SK-N-SH treated with all-trans-retinoic acid at 6 μM for 48 hours (cell line): Measurements from ENCODE around the gene KRTAP10-7.

Source experiments
- ATAC-seq: fragments of 200-7000 bp; cut with Tn5 transposase; 3 replicates; pipeline ENCODE4 v1.9.1; 2020; ENCODE audit warnings: mild to moderate bottlenecking, moderate library complexity
- ARNTL ChIP-seq: fragments of 450-650 bp; formaldehyde crosslinking; IDR thresholded peaks from 2 replicates; pipeline ENCODE4 v1.5.0; 2020; ENCODE audit warnings: low read depth, mild to moderate bottlenecking, moderate library complexity, borderline replicate concordance
- CSDC2 ChIP-seq: fragments of 250-450 bp; sonication (Bioruptor Pico); IDR thresholded peaks from 2 replicates; pipeline ENCODE4 v1.5.0; 2020; ENCODE audit warnings: mild to moderate bottlenecking, moderate library complexity
- ESRRG ChIP-seq: fragments of 250-450 bp; sonication (Bioruptor Pico); IDR thresholded peaks from 2 replicates; pipeline ENCODE4 v1.6.1; 2021; ENCODE audit warnings: mild to moderate bottlenecking
- GLIS3 ChIP-seq: fragments of 250-450 bp; sonication (Bioruptor Pico); IDR thresholded peaks from 2 replicates; pipeline ENCODE4 v1.5.0; 2020; ENCODE audit warnings: mild to moderate bottlenecking, moderate library complexity
- ISL1 ChIP-seq: fragments of 250-450 bp; sonication (Bioruptor Pico); IDR thresholded peaks from 2 replicates; pipeline ENCODE4 v2.1.2; 2022; ENCODE audit warnings: mild to moderate bottlenecking, moderate library complexity
- OSR1 ChIP-seq: fragments of 250-450 bp; sonication (Bioruptor Pico); IDR thresholded peaks from 2 replicates; pipeline ENCODE4 v1.8.0; 2022; ENCODE audit warnings: moderate library complexity, mild to moderate bottlenecking, inconsistent platforms
- PATZ1 ChIP-seq: fragments of 250-450 bp; sonication (Bioruptor Pico); IDR thresholded peaks from 2 replicates; pipeline ENCODE4 v1.8.0; 2020; ENCODE audit warnings: mild to moderate bottlenecking, moderate library complexity, borderline replicate concordance
- PPARA ChIP-seq: fragments of 250-450 bp; sonication (Bioruptor Pico); IDR thresholded peaks from 2 replicates; pipeline ENCODE4 v1.5.0; 2020; ENCODE audit warnings: mild to moderate bottlenecking, borderline replicate concordance
- RARB ChIP-seq: fragments of 250-450 bp; sonication (Bioruptor Pico); IDR thresholded peaks from 2 replicates; pipeline ENCODE4 v1.8.0; 2021; ENCODE audit warnings: mild to moderate bottlenecking, moderate library complexity
- SNAI2 ChIP-seq: fragments of 250-450 bp; sonication (Bioruptor Pico); IDR thresholded peaks from 2 replicates; pipeline ENCODE4 v1.5.0; 2020; ENCODE audit warnings: mild to moderate bottlenecking, moderate library complexity
- TCF4 ChIP-seq: fragments of 250-450 bp; sonication (Bioruptor Pico); IDR thresholded peaks from 2 replicates; pipeline ENCODE4 v1.8.0; 2021; ENCODE audit warnings: mild to moderate bottlenecking, moderate library complexity, borderline replicate concordance
- TOX ChIP-seq: fragments of 250-450 bp; sonication (Bioruptor Pico); IDR thresholded peaks from 2 replicates; pipeline ENCODE4 v1.8.0; 2021; ENCODE audit warnings: mild to moderate bottlenecking, moderate library complexity, borderline replicate concordance
- ZC3H10 ChIP-seq: fragments of 250-450 bp; sonication (Bioruptor Pico); IDR thresholded peaks from 2 replicates; pipeline ENCODE4 v1.5.1; 2021; ENCODE audit warnings: mild to moderate bottlenecking, moderate library complexity
- ZFP3 ChIP-seq: fragments of 250-450 bp; sonication (Bioruptor Pico); IDR thresholded peaks from 2 replicates; pipeline ENCODE4 v1.5.0; 2020; ENCODE audit warnings: mild to moderate bottlenecking, moderate library complexity
- ZFP30 ChIP-seq: fragments of 450-650 bp; formaldehyde crosslinking; IDR thresholded peaks from 2 replicates; pipeline ENCODE4 v1.5.0; 2022; ENCODE audit warnings: mild to moderate bottlenecking, moderate library complexity
- ZNF565 ChIP-seq: fragments of 450-650 bp; formaldehyde crosslinking; conservative IDR thresholded peaks from 2 replicates; pipeline ENCODE4 v1.5.0; 2020; ENCODE audit warnings: low read depth, mild to moderate bottlenecking, moderate library complexity
- ZNF70 ChIP-seq: fragments of 450-650 bp; formaldehyde crosslinking; IDR thresholded peaks from 2 replicates; pipeline ENCODE4 v1.5.0; 2020; ENCODE audit warnings: mild to moderate bottlenecking, moderate library complexity
- ZNF8 ChIP-seq: fragments of 450-650 bp; formaldehyde crosslinking; IDR thresholded peaks from 2 replicates; pipeline ENCODE4 v1.5.0; 2020; ENCODE audit warnings: mild to moderate bottlenecking, moderate library complexity
- TF ChIP-seq, protein P1 (sequence below): fragments of 250-450 bp; sonication (Bioruptor Pico); IDR thresholded peaks from 2 replicates; pipeline ENCODE4 v1.5.1; 2021; ENCODE audit warnings: mild to moderate bottlenecking, moderate library complexity
- TF ChIP-seq, protein P2 (sequence below): fragments of 250-450 bp; sonication (Bioruptor Pico); IDR thresholded peaks from 2 replicates; pipeline ENCODE4 v1.8.0; 2021; ENCODE audit warnings: low read depth, mild to moderate bottlenecking, moderate library complexity, borderline replicate concordance
- TF ChIP-seq, protein P3 (sequence below): fragments of 250-450 bp; sonication (Bioruptor Pico); IDR thresholded peaks from 2 replicates; pipeline ENCODE4 v1.5.0; 2020; ENCODE audit warnings: mild to moderate bottlenecking, moderate library complexity
- TF ChIP-seq, protein P4 (sequence below): fragments of 250-450 bp; sonication (Bioruptor Pico); IDR thresholded peaks from 2 replicates; pipeline ENCODE4 v1.5.1; 2020; ENCODE audit warnings: low read depth, mild to moderate bottlenecking, moderate library complexity

Gene KRTAP10-7

DNA sequence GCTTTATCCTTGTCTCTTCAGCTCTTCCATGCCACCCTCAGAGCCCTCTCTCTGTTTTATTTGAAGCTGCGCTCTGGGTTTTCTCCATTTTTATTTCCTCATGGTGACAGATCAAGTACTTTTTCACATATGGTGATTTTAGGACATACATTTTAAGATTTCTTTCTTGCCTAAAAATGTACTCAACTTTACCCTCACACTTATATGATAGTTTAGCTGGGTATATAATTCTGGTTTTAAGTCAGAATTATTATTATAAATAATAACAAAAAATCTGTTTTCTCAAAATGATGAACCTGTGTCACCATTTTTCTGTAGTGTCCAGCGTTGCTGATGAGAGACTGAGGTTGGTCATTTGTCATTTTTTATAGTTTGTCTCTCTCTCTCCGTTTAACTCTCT is 19.2 kb upstream of the KRTAP10-7 start:
- TF ChIP-seq CSDC2: no peak
- no peak for TF ChIP-seq ZFP3 (CRISPR knock-in tag)
- no peak for TF ChIP-seq ZFP30
- TF ChIP-seq PATZ1 (CRISPR knock-in tag): no peak
- no peak for TF ChIP-seq ZNF8 (CRISPR knock-in tag)
- no peak for TF ChIP-seq GLIS3 (CRISPR knock-in tag)
- TF ChIP-seq ZNF565 (CRISPR knock-in tag): no peak
- TF ChIP-seq, protein P1, sequence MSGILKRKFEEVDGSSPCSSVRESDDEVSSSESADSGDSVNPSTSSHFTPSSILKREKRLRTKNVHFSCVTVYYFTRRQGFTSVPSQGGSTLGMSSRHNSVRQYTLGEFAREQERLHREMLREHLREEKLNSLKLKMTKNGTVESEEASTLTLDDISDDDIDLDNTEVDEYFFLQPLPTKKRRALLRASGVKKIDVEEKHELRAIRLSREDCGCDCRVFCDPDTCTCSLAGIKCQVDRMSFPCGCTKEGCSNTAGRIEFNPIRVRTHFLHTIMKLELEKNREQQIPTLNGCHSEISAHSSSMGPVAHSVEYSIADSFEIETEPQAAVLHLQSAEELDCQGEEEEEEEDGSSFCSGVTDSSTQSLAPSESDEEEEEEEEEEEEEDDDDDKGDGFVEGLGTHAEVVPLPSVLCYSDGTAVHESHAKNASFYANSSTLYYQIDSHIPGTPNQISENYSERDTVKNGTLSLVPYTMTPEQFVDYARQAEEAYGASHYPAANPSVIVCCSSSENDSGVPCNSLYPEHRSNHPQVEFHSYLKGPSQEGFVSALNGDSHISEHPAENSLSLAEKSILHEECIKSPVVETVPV (CRISPR knock-in tag): no peak
- TF ChIP-seq ARNTL (CRISPR knock-in tag): no peak
- TF ChIP-seq PPARA (CRISPR knock-in tag): no peak
- no peak for TF ChIP-seq ISL1 (CRISPR knock-in tag)
- no peak for TF ChIP-seq ESRRG (CRISPR knock-in tag)
- TF ChIP-seq ZNF70: no peak
- TF ChIP-seq, all 23 proteins: peak for 0
- no peak for ATAC-seq

DNA sequence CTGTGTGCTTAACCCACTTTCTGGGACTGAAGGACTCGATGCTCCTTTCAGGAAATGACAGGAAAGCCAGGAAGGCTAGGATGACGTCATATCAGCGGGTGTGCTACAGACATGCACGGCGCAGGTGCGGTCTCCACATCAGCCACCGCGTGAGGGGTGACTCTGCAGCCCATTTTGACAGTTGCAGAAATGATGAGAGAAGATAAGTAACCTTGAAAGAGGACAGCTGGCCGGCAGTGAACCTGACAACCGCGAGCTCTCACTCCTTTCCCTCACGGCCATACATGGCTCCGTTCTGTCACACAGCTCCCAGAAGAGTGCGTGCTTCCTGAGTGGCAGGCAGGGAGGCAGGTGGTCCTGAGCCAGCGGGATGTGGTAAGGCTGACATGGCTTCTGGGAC is 18.3 kb upstream of the KRTAP10-7 start:
- TF ChIP-seq CSDC2 (no peak), RARB (CRISPR knock-in tag) (no peak), PATZ1 (CRISPR knock-in tag) (no peak), ZFP30 (no peak), TOX (no peak), ZFP3 (CRISPR knock-in tag) (no peak), PPARA (CRISPR knock-in tag) (no peak), ZNF565 (CRISPR knock-in tag) (no peak), GLIS3 (CRISPR knock-in tag) (no peak), SNAI2 (CRISPR knock-in tag) (no peak), OSR1 (CRISPR knock-in tag) (no peak), ZNF70 (no peak), ZC3H10 (CRISPR knock-in tag) (no peak), TCF4 (no peak), ARNTL (CRISPR knock-in tag) (no peak)
- TF ChIP-seq, protein P2, sequence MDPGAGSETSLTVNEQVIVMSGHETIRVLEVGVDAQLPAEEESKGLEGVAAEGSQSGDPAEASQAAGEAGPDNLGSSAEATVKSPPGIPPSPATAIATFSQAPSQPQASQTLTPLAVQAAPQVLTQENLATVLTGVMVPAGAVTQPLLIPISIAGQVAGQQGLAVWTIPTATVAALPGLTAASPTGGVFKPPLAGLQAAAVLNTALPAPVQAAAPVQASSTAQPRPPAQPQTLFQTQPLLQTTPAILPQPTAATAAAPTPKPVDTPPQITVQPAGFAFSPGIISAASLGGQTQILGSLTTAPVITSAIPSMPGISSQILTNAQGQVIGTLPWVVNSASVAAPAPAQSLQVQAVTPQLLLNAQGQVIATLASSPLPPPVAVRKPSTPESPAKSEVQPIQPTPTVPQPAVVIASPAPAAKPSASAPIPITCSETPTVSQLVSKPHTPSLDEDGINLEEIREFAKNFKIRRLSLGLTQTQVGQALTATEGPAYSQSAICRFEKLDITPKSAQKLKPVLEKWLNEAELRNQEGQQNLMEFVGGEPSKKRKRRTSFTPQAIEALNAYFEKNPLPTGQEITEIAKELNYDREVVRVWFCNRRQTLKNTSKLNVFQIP: no peak
- TF ChIP-seq, protein P1 (CRISPR knock-in tag): no peak
- TF ChIP-seq, protein P3, sequence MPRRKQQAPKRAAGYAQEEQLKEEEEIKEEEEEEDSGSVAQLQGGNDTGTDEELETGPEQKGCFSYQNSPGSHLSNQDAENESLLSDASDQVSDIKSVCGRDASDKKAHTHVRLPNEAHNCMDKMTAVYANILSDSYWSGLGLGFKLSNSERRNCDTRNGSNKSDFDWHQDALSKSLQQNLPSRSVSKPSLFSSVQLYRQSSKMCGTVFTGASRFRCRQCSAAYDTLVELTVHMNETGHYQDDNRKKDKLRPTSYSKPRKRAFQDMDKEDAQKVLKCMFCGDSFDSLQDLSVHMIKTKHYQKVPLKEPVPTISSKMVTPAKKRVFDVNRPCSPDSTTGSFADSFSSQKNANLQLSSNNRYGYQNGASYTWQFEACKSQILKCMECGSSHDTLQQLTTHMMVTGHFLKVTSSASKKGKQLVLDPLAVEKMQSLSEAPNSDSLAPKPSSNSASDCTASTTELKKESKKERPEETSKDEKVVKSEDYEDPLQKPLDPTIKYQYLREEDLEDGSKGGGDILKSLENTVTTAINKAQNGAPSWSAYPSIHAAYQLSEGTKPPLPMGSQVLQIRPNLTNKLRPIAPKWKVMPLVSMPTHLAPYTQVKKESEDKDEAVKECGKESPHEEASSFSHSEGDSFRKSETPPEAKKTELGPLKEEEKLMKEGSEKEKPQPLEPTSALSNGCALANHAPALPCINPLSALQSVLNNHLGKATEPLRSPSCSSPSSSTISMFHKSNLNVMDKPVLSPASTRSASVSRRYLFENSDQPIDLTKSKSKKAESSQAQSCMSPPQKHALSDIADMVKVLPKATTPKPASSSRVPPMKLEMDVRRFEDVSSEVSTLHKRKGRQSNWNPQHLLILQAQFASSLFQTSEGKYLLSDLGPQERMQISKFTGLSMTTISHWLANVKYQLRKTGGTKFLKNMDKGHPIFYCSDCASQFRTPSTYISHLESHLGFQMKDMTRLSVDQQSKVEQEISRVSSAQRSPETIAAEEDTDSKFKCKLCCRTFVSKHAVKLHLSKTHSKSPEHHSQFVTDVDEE (CRISPR knock-in tag): no peak
- TF ChIP-seq, protein P4, sequence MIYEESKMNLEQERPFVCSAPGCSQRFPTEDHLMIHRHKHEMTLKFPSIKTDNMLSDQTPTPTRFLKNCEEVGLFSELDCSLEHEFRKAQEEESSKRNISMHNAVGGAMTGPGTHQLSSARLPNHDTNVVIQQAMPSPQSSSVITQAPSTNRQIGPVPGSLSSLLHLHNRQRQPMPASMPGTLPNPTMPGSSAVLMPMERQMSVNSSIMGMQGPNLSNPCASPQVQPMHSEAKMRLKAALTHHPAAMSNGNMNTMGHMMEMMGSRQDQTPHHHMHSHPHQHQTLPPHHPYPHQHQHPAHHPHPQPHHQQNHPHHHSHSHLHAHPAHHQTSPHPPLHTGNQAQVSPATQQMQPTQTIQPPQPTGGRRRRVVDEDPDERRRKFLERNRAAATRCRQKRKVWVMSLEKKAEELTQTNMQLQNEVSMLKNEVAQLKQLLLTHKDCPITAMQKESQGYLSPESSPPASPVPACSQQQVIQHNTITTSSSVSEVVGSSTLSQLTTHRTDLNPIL (CRISPR knock-in tag): no peak
- ATAC-seq: no peak
